NCI-H1930 (cell line): ENCODE measurements around the gene CDK11A.
"Not testable (repeated sequence)": the region's sequence is repeated elsewhere in the genome, so short reads cannot be mapped to it uniquely, and the experiment has no call there.

ENCODE experiments used
- DNase-seq, 2 experiments: peaks; one replicate each; lab custom pipeline; 2025; lab: John Stamatoyannopoulos, UW

Gene CDK11A

GRCh38 chr1:1662392-1662791, 61.8 kb downstream of the CDK11A start:
- DNase-seq, result not testable (repeated sequence)

GRCh38 chr1:1658583-1659549, 65.3 kb downstream of the CDK11A start, which contains the start of gene CDK11B:
Gene CDK11B, minus strand, starts transcription at chr1:1659004. Its CDS starts 1,519 bp downstream, at chr1:1657485.
- peak; percentile 96 to 98 for DNase-seq
